Vagina (tissue), 2 donors: Measurements from ENCODE around the gene GUCD1.
"Not testable (repeated sequence)": the region's sequence is repeated elsewhere in the genome, so short reads cannot be mapped to it uniquely, and the experiment has no call there.

Experiments used
- POLR2AphosphoS5 ChIP-seq, 2 donors: sonication (generic); formaldehyde crosslinking; IDR thresholded peaks; one replicate each; pipeline ENCODE4 v1.9.0; 2017; ENCODE audit warnings: antibody characterized with exemption in 2 of 2, mild to moderate bottlenecking in 2 of 2, low read depth in 1 of 2; ENCODE audit not compliant: insufficient read depth in 1 of 2
- TF ChIP-seq, protein P1 (sequence below), 3 experiments: fragments of 450-650 bp in 2 of 3; fragments of 200-600 bp in 1 of 3; sonication (generic) in 1 of 3; IDR thresholded peaks; one replicate each; pipeline ENCODE4 v1.5.1; 2017 to 2019; ENCODE audit warnings: antibody characterized with exemption in 3 of 3, mild to moderate bottlenecking in 2 of 3, moderate library complexity in 2 of 3

DNA sequence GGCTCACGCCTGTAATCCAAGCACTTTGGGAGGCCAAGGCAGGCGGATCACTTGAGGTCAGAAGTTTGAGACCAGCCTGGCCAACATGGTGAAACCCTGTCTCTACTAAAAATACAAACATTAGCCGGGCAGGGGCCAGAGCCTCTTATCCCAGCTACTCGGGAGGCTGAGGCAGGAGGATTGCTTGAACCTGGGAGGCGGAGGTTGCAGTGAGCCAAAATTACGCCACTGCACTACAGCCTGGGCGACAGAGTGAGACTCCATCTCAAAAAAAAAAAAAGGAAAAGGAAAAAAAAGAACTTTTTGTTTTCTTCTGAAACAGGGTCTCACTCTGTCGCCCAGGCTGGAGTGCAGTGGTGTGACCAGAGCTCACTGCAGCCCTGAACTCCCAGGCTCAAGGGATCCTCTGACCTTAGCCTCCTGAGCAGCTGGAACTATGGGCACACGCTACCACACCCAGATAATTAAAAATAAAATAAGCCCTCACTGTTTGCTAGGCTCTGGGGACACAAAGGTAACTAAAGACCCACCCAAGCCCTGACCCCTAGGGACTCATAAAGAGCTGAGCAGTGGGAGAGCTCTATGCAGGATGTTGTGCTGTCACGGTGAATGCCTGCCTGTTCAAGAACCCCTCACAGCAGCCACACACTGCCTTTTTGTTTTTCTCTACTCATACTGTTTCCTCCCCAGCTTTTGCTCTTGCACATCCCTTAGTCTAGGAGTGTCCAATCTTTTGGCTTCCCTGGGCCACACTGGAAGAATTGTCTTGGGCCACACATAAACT is 2.2 kb downstream of the GUCD1 start:
- TF ChIP-seq, protein P1, sequence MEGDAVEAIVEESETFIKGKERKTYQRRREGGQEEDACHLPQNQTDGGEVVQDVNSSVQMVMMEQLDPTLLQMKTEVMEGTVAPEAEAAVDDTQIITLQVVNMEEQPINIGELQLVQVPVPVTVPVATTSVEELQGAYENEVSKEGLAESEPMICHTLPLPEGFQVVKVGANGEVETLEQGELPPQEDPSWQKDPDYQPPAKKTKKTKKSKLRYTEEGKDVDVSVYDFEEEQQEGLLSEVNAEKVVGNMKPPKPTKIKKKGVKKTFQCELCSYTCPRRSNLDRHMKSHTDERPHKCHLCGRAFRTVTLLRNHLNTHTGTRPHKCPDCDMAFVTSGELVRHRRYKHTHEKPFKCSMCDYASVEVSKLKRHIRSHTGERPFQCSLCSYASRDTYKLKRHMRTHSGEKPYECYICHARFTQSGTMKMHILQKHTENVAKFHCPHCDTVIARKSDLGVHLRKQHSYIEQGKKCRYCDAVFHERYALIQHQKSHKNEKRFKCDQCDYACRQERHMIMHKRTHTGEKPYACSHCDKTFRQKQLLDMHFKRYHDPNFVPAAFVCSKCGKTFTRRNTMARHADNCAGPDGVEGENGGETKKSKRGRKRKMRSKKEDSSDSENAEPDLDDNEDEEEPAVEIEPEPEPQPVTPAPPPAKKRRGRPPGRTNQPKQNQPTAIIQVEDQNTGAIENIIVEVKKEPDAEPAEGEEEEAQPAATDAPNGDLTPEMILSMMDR (IDR thresholded peaks at IDR 0.05) = not testable (repeated sequence)
- TF ChIP-seq POLR2AphosphoS5 (IDR thresholded peaks at IDR 0.05; ENCODE audit: insufficient read depth in 1 of 2, low read depth in 1 of 2) = not testable (repeated sequence)
